Ascending aorta (tissue), 2 donors: ENCODE measurements around the gene MRPL37. TPM values are rescaled to one million over a fixed set of nuclear protein-coding genes. Genes with fewer than 3 reads are reported as not detected.

Experiments used
- DNase-seq, 2 donors: peaks; one replicate each; pipeline ENCODE4 v3.0.0-alpha.2; 2019; ENCODE audit warnings: low spot score in 2 of 2
- H3K27ac ChIP-seq, 2 donors: fragments of 200-600 bp; sonication (generic); one replicate each; pipeline ENCODE4 v1.5.1; 2016 to 2017; ENCODE audit warnings: mild to moderate bottlenecking in 1 of 2
- H3K27me3 ChIP-seq: fragments of 200-600 bp; sonication (generic); one replicate; pipeline ENCODE4 v1.5.1; 2017
- H3K36me3 ChIP-seq, 2 donors: fragments of 200-600 bp; sonication (generic); one replicate each; pipeline ENCODE4 v1.5.1; 2016
- H3K4me1 ChIP-seq, 2 donors: fragments of 200-600 bp; sonication (generic); one replicate each; pipeline ENCODE4 v1.5.1; 2016 to 2017; ENCODE audit warnings: mild to moderate bottlenecking in 1 of 2
- H3K4me3 ChIP-seq, 2 donors: fragments of 200-600 bp; sonication (generic); one replicate each; pipeline ENCODE4 v1.5.1; 2016 to 2017; ENCODE audit warnings: mild to moderate bottlenecking in 1 of 2
- H3K9me3 ChIP-seq, 2 donors: fragments of 200-600 bp; sonication (generic); one replicate each; pipeline ENCODE4 v1.5.1; 2016
- intact Hi-C: fragments of 100-400 bp; cut with DNase I; formaldehyde crosslinking; loops from one replicate; pipeline ENCODE4 v1.15.1; 2023
- total RNA-seq: library from RNA; depleted of rRNA; stranded (reverse); fragments of >200 nt; gene quantifications from one replicate; pipeline ENCODE4 v1.1.0, GENCODE V29; 2016
- TF ChIP-seq, protein P1 (sequence below), 3 experiments: fragments of 200-600 bp in 2 of 3; fragments of 450-650 bp in 1 of 3; sonication (generic) in 2 of 3; IDR thresholded peaks; one replicate each; pipeline ENCODE4 v1.5.1; 2016 to 2019; ENCODE audit warnings: antibody characterized with exemption in 3 of 3, mild to moderate bottlenecking in 1 of 3, moderate library complexity in 1 of 3

The MRPL37 gene
- total RNA-seq, 1 donor from 2014 or later = 51.2 TPM

DNA sequence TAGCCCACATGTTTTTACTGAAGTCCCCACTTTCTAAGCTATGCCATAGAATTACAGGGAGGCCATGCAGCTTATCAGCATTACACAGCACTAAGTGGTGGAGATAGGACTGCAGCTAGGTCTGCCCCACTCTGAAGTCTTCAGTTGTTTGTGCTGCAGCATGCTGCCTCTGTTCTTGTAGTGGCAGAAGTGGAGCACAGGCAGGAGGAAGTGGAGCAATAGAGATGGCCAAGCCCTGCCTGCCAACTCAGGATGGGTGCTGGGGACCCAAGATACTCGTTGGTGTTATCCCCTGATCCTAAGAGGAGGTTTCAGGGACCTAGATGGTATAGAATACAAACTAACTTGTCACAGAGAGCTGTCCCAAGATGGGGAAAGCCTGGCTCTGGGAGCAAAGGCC, 12.9 kb downstream of the MRPL37 start:
- DNase-seq = no peak
- Histone ChIP-seq H3K36me3 (peaks cover 83 to 95% of the 10 kb centered on the region in 2 donors), H3K4me3 (no peak overlapping the region), H3K9me3 (no peaks in the 10 kb centered on the region), H3K4me1 (no peaks in the 10 kb centered on the region), H3K27ac (no peak overlapping the region), H3K27me3 (no peaks in the 10 kb centered on the region)
- TF ChIP-seq, protein P1, sequence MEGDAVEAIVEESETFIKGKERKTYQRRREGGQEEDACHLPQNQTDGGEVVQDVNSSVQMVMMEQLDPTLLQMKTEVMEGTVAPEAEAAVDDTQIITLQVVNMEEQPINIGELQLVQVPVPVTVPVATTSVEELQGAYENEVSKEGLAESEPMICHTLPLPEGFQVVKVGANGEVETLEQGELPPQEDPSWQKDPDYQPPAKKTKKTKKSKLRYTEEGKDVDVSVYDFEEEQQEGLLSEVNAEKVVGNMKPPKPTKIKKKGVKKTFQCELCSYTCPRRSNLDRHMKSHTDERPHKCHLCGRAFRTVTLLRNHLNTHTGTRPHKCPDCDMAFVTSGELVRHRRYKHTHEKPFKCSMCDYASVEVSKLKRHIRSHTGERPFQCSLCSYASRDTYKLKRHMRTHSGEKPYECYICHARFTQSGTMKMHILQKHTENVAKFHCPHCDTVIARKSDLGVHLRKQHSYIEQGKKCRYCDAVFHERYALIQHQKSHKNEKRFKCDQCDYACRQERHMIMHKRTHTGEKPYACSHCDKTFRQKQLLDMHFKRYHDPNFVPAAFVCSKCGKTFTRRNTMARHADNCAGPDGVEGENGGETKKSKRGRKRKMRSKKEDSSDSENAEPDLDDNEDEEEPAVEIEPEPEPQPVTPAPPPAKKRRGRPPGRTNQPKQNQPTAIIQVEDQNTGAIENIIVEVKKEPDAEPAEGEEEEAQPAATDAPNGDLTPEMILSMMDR (IDR thresholded peaks at IDR 0.05) = no peak
- intact Hi-C loops = no loop called here

DNA sequence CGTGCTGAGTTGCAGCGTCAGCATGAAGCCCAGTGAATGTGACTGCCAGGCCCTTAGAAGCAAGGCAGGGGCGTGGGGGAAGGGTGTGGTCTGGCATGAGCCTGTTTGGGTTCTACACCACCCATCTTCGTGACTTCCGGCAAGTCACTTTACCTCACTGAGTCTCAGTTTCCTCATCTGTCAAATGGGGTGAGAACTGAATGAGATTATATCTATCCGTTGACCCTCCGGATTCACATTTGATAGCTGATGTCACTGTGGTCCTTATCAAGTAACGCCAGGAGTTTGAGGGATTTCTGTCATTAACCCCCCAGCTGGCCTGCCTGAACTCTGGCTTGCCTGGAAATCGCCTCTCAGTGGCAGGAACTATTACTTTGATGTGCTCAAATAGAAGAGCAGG, 15.6 kb downstream of the MRPL37 start:
- intact Hi-C loops = no loop called here
- peaks cover 76 to 86% of the 10 kb centered on the region in 2 donors for H3K36me3 ChIP-seq

GRCh38 chr1:54218883-54219687, 19.1 kb downstream of the MRPL37 start:
- Histone ChIP-seq H3K27me3 (no peaks in the 10 kb centered on the region), H3K36me3 (peaks cover 41 to 53% of the 10 kb centered on the region in 2 donors), H3K4me1 (peaks cover 0 to 18% of the 10 kb centered on the region in 2 donors), H3K27ac (peak overlapping the region; percentile 37 to 73), H3K4me3 (no peak overlapping the region), H3K9me3 (no peaks in the 10 kb centered on the region)
- intact Hi-C loops = no loop called here
- no peak for DNase-seq
- TF ChIP-seq, protein P1 (IDR thresholded peaks at IDR 0.05) = no peak

More for the DNA sequence above, 15.6 kb downstream of the MRPL37 start:
- peaks cover 0 to 17% of the 10 kb centered on the region in 2 donors for H3K4me1 ChIP-seq
- TF ChIP-seq, protein P1 (IDR thresholded peaks at IDR 0.05) = no peak
- H3K4me3 ChIP-seq = no peak overlapping the region
- H3K27me3 ChIP-seq = no peaks in the 10 kb centered on the region
- no peaks in the 10 kb centered on the region for H3K9me3 ChIP-seq
- no peak overlapping the region for H3K27ac ChIP-seq
- DNase-seq = no peak

DNA sequence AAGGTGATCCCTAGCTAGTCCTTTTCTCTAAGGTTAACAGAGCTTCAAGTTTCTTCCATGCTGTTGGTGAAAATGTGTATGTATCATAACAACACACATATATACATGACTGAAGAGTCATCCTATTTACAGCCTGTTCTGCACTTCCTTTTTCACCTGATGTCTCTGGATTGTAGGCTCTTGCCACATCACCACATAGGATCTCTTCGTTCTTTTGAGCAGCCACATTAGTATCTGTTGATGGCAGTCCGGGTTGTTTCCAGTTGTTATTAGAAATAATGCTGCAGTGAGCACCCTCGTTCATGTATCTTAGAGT, 19.7 kb downstream of the MRPL37 start:
- TF ChIP-seq, protein P1 (IDR thresholded peaks at IDR 0.05) = no peak
- intact Hi-C loops = no loop called here

GRCh38 chr1:54220004-54220811, 20.2 kb downstream of the MRPL37 start:
- DNase-seq = peak; percentile 27 to 78
- H3K27me3 ChIP-seq = no peaks in the 10 kb centered on the region
- TF ChIP-seq, protein P1 (IDR thresholded peaks at IDR 0.05) = no peak
- intact Hi-C loops = no loop called here
- peaks cover 31 to 42% of the 10 kb centered on the region in 2 donors for H3K36me3 ChIP-seq
- H3K4me3 ChIP-seq = no peak overlapping the region
- H3K27ac ChIP-seq = peak overlapping the region; percentile 37 to 73
- no peaks in the 10 kb centered on the region for H3K9me3 ChIP-seq
- peaks cover 0 to 18% of the 10 kb centered on the region in 2 donors for H3K4me1 ChIP-seq

More for the DNA sequence above, 19.7 kb downstream of the MRPL37 start:
- Histone ChIP-seq H3K36me3 (peaks cover 35 to 48% of the 10 kb centered on the region in 2 donors), H3K27ac (peak overlapping the region; percentile 37 to 73), H3K4me3 (no peak overlapping the region), H3K27me3 (no peaks in the 10 kb centered on the region), H3K4me1 (peaks cover 0 to 18% of the 10 kb centered on the region in 2 donors), H3K9me3 (no peaks in the 10 kb centered on the region)
- no peak for DNase-seq
